Measurements from ENCODE around the gene SRPK2.
"Not testable (repeated sequence)": the region's sequence is repeated elsewhere in the genome, so short reads cannot be mapped to it uniquely, and the experiment has no call there.

GRCh38 chr7:105300587-105300986 lies 88.1 kb downstream of the SRPK2 start:
- TF ChIP-seq CTCF, POLR2AphosphoS5 (IDR thresholded peaks at IDR 0.05): not testable (repeated sequence)
